Measurements from ENCODE around the gene UBL4A.

DNA sequence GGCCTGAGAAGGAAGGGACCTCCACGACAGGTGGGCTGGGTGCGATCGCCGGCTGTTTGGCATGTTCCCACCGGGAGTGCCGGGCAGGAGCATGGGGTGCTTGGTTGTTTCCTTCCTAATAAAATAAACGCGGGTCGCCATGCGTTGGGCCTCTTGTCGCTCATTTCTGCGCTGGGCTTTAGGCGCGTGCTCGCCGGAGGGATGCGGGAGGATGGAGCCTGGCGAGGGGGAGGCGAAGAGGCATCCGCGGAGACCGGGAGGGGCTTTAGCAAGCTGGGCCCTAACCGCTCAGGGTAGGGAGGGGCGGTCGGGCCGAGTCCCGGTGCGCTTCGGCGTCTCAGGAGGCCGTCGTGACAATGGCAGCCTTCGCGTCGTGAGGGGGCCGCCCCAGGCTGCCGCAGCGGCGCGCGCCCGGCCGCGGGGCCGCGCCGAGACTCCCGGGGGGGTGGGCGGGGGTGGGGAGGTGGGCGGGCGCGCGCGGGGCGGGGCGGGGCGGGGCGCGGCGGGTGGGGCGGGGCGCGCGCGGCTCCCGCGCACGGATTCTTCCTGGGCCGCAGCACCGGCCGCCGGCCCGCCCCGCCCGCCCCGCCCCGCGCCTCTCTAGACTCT lies 49.9 kb downstream of the UBL4A start:
- TF ChIP-seq JUN (CRISPR knock-in tag; IDR thresholded peaks at IDR 0.05) (no peak), FOXM1 (CRISPR knock-in tag; IDR thresholded peaks at IDR 0.05) (no peak), RFX5 (IDR thresholded peaks at IDR 0.05; ENCODE audit: low read depth, low read length) (no peak), POLR2A (IDR thresholded peaks at IDR 0.05; ENCODE audit: insufficient read depth in 1 of 2, low read depth in 2 of 2, low read length in 2 of 2) (no peak), KDM5B (CRISPR knock-in tag; IDR thresholded peaks at IDR 0.05; ENCODE audit: borderline replicate concordance) (no peak), SIN3A (IDR thresholded peaks at IDR 0.05; ENCODE audit: borderline replicate concordance, low read depth, low read length) (no peak)
- TF ChIP-seq, protein P1, sequence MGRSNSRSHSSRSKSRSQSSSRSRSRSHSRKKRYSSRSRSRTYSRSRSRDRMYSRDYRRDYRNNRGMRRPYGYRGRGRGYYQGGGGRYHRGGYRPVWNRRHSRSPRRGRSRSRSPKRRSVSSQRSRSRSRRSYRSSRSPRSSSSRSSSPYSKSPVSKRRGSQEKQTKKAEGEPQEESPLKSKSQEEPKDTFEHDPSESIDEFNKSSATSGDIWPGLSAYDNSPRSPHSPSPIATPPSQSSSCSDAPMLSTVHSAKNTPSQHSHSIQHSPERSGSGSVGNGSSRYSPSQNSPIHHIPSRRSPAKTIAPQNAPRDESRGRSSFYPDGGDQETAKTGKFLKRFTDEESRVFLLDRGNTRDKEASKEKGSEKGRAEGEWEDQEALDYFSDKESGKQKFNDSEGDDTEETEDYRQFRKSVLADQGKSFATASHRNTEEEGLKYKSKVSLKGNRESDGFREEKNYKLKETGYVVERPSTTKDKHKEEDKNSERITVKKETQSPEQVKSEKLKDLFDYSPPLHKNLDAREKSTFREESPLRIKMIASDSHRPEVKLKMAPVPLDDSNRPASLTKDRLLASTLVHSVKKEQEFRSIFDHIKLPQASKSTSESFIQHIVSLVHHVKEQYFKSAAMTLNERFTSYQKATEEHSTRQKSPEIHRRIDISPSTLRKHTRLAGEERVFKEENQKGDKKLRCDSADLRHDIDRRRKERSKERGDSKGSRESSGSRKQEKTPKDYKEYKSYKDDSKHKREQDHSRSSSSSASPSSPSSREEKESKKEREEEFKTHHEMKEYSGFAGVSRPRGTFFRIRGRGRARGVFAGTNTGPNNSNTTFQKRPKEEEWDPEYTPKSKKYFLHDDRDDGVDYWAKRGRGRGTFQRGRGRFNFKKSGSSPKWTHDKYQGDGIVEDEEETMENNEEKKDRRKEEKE (IDR thresholded peaks at IDR 0.05), result no peak
- TF ChIP-seq, protein P2, sequence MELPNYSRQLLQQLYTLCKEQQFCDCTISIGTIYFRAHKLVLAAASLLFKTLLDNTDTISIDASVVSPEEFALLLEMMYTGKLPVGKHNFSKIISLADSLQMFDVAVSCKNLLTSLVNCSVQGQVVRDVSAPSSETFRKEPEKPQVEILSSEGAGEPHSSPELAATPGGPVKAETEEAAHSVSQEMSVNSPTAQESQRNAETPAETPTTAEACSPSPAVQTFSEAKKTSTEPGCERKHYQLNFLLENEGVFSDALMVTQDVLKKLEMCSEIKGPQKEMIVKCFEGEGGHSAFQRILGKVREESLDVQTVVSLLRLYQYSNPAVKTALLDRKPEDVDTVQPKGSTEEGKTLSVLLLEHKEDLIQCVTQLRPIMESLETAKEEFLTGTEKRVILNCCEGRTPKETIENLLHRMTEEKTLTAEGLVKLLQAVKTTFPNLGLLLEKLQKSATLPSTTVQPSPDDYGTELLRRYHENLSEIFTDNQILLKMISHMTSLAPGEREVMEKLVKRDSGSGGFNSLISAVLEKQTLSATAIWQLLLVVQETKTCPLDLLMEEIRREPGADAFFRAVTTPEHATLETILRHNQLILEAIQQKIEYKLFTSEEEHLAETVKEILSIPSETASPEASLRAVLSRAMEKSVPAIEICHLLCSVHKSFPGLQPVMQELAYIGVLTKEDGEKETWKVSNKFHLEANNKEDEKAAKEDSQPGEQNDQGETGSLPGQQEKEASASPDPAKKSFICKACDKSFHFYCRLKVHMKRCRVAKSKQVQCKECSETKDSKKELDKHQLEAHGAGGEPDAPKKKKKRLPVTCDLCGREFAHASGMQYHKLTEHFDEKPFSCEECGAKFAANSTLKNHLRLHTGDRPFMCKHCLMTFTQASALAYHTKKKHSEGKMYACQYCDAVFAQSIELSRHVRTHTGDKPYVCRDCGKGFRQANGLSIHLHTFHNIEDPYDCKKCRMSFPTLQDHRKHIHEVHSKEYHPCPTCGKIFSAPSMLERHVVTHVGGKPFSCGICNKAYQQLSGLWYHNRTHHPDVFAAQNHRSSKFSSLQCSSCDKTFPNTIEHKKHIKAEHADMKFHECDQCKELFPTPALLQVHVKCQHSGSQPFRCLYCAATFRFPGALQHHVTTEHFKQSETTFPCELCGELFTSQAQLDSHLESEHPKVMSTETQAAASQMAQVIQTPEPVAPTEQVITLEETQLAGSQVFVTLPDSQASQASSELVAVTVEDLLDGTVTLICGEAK (IDR thresholded peaks at IDR 0.05), result no peak
- TF ChIP-seq, protein P2 (CRISPR knock-in tag; IDR thresholded peaks at IDR 0.05), result no peak
- TF ChIP-seq, protein P3, sequence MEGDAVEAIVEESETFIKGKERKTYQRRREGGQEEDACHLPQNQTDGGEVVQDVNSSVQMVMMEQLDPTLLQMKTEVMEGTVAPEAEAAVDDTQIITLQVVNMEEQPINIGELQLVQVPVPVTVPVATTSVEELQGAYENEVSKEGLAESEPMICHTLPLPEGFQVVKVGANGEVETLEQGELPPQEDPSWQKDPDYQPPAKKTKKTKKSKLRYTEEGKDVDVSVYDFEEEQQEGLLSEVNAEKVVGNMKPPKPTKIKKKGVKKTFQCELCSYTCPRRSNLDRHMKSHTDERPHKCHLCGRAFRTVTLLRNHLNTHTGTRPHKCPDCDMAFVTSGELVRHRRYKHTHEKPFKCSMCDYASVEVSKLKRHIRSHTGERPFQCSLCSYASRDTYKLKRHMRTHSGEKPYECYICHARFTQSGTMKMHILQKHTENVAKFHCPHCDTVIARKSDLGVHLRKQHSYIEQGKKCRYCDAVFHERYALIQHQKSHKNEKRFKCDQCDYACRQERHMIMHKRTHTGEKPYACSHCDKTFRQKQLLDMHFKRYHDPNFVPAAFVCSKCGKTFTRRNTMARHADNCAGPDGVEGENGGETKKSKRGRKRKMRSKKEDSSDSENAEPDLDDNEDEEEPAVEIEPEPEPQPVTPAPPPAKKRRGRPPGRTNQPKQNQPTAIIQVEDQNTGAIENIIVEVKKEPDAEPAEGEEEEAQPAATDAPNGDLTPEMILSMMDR (CRISPR knock-in tag; IDR thresholded peaks at IDR 0.05), result no peak
- TF ChIP-seq, protein P4, sequence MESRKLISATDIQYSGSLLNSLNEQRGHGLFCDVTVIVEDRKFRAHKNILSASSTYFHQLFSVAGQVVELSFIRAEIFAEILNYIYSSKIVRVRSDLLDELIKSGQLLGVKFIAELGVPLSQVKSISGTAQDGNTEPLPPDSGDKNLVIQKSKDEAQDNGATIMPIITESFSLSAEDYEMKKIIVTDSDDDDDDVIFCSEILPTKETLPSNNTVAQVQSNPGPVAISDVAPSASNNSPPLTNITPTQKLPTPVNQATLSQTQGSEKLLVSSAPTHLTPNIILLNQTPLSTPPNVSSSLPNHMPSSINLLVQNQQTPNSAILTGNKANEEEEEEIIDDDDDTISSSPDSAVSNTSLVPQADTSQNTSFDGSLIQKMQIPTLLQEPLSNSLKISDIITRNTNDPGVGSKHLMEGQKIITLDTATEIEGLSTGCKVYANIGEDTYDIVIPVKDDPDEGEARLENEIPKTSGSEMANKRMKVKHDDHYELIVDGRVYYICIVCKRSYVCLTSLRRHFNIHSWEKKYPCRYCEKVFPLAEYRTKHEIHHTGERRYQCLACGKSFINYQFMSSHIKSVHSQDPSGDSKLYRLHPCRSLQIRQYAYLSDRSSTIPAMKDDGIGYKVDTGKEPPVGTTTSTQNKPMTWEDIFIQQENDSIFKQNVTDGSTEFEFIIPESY (CRISPR knock-in tag; IDR thresholded peaks at IDR 0.05), result peak; percentile 54; the same call in 1 of the 2 replicates
